ENCODE measurements around the gene ATP6AP1.

The ATP6AP1 gene

DNA sequence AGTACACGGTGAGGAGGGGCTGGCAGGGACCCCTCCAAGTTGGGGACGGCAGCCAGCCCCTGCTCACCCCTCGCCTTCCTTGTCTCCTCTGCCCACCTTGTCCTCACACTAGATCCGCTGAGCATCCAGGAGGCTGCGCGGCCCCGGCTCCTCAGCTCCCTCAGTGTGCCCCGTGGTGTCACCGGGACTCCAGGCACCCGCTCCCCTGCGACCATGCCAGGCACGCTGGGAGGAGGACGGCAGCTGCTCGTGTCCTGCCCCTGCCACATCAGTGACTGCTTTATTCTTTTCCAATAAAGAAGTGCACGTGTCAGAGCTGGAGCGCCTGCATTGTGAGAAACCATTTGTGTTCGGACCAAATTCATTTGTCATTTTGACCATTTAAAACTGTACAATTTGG lies 21.8 kb downstream of the ATP6AP1 start:
- DNase-seq = no peak

DNA sequence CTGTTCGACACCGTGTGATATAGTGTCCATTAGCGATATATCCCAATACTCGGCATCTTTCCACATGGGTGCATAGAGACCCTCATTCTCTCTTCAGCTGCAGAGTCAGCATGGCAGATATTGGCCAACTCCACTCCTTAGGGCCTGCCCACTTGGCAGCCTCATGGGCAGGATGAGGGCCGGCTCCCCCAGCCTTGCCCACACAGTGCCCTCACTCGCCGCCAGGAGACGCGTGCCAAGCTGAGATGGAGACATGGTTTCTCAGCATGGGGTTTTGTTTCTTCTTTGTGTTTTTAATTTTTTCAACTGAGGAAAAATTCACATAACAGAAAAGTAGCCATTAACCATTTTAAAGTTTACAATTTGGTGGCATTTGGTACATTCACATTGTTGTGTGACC lies 24.3 kb downstream of the ATP6AP1 start:
- DNase-seq = no peak

DNA sequence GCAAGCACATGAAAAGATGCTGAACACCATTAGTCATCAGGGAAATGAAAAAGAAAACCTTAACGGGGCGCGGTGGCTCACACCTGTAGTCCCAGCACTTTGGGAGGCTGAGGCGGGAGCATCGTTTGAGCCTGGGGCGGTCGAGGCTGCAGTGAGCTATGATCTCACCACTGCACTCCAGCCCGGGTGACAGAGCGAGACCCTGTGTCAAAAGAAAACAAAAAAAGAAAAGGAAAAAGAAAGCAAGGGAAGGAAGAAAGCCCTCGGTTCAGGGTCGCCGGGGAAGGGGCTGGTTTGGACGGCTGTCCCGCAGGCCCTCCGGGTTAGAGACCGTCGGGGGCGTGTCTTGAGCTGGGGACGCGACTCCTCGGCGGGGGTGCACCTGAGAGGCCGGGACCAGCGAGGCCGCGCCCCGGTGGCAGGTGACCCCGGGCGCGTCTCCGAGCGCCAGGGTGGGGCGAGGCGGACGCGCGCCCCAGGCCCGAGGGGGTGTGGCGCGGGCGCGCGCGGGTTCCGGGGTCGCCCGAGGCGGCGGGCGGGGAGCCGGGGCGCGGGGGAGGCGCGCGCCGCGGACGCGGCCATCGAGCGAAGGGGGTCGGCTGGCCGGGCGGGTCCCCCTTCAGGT lies 29.1 kb downstream of the ATP6AP1 start:
- DNase-seq = peak; percentile 25

GRCh38 chrX:154458116-154458953 lies 29.9 kb downstream of the ATP6AP1 start, which contains the start of gene PLXNA3:
TSS of gene PLXNA3 (plus strand) at chrX:154458281. CDS start at chrX:154460184, 1,903 bp downstream.
- DNase-seq = peak; percentile 57

DNA sequence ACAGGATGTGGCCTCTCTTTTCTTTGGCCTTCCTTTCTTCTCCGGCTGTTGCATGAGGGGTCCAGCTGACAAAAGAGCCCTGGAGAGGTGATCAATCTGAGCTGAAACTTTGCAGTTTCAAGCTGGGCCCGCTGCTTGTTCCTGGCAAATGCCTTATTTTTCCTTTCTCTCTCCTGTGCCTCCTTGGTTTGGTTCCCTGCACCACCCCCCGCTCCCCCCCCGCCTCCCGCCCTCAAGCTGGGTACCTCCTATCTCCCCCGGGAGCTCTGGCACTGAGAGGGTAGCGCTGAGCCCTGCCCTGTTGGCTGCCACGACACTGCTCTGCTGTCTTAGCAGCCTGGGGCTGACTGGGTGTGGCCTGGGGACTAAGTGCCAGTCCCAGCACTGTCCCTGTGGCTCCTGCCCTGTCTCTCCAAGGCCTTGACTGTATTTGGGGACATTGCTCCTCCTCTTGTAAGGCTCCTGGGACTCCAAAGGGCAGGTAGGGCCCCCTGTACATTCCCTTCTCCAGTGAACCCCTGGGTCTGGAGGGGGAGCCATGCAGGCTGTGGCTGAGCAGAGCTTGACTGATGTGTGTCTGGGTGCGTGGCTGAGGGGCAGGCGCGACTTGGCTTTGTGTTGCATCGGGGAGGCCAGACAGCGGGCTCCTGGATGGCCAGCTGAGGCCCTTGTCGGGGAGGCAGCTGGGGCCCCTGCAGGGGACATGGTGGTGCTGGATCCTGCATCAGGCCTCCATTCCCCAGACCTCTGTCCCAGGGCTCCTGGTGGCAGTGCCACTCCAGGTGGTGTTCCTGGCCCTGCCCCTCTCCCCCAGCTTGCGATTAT lies 30.7 kb downstream of the ATP6AP1 start:
- DNase-seq = no peak

GRCh38 chrX:154459832-154460231 lies 31.4 kb downstream of the ATP6AP1 start:
- no peak for DNase-seq

DNA sequence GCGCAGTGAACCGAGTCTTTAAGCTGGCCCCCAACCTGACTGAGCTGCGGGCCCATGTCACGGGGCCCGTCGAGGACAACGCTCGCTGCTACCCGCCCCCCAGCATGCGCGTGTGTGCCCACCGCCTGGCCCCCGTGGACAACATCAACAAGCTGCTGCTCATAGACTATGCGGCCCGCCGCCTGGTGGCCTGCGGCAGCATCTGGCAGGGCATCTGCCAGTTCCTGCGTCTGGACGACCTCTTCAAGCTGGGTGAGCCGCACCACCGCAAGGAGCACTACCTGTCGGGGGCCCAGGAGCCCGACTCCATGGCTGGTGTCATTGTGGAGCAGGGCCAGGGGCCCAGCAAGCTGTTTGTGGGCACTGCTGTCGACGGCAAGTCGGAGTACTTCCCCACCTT lies 31.8 kb downstream of the ATP6AP1 start:
- no peak for DNase-seq

DNA sequence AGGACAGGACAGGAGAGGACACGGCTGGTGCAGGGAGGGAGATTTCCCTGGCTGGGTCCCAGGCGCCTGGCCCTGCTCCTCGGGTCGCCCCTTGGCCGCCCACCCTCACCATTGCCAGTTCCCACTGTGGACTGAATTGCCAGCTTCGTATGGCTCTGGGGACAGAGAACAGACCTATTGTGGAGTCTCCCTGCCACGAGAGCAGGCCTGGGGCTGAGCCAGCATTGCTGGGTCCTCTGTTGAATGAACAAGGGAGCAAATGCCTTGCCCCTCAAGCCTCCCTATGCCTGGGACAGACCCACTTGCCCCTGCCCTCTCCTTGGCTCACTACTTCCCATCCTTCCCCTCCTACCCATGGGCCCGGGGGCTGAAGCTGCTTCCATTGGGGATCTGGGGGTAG lies 33.9 kb downstream of the ATP6AP1 start:
- DNase-seq = no peak

DNA sequence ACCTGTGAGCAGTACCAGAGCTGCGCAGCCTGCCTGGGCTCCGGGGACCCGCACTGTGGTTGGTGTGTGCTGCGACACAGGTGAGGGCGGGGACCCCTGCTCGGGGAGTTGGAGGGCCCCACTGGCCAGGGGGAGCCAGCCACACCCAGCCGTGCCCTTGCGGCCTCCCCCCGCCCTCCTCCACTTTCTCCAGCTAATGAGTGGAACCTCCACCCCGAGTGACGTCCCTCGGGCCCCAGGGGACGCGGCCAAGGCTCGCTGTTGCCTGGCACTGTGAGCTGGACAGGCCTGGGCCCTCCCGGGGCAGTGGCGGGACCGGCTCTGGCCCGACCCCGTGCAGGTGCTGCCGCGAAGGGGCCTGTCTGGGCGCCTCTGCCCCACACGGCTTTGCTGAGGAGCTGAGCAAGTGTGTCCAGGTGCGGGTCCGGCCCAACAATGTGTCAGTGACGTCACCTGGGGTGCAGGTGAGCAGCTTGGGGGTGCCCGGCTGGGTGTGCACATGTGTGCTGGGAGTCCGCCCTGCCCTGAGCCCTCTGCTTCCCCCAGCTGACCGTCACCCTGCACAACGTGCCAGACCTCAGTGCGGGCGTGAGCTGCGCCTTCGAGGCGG lies 35.2 kb downstream of the ATP6AP1 start:
- DNase-seq = no peak

GRCh38 chrX:154464806-154465365 lies 36.4 kb downstream of the ATP6AP1 start:
- no peak for DNase-seq

- DNase-seq = no peak
Observed at GRCh38 chrX:154465601-154466000, 37.1 kb downstream of the ATP6AP1 start.

DNA sequence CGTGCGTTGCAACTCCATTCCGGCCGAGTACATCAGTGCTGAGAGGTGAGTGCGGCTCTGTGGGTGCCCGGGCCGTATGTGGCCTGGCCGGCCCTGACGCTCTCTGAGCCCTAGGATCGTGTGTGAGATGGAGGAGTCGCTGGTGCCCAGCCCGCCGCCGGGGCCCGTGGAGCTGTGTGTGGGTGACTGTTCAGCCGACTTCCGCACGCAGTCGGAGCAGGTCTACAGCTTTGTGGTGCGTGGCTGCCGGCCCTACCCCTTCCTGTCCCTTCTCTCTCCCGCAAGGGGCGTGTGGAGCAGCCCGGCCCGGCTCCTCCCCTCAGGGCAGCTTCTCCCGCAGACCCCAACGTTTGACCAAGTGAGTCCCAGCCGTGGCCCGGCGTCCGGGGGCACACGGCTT lies 37.6 kb downstream of the ATP6AP1 start:
- DNase-seq = no peak

GRCh38 chrX:154466907-154467306 lies 38.4 kb downstream of the ATP6AP1 start:
- no peak for DNase-seq

- no peak for DNase-seq
Observed at GRCh38 chrX:154467556-154467955, 39.1 kb downstream of the ATP6AP1 start.

DNA sequence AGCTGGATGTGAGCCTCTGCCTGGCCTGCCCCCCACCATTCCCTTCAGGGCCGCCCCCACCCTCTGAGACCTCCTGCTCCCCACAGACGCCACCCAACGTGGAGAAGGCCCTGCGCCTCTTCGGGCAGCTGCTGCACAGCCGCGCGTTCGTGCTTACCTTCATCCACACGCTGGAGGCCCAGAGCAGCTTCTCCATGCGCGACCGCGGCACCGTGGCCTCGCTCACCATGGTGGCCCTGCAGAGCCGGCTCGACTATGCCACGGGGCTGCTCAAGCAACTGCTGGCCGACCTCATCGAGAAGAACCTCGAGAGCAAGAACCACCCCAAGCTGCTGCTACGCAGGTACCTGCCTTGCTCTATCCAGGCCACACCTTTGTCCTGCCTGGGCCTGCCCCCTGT lies 39.7 kb downstream of the ATP6AP1 start:
- no peak for DNase-seq

GRCh38 chrX:154469114-154469513 lies 40.6 kb downstream of the ATP6AP1 start:
- no peak for DNase-seq

GRCh38 chrX:154469880-154470279 lies 41.4 kb downstream of the ATP6AP1 start:
- no peak for DNase-seq

DNA sequence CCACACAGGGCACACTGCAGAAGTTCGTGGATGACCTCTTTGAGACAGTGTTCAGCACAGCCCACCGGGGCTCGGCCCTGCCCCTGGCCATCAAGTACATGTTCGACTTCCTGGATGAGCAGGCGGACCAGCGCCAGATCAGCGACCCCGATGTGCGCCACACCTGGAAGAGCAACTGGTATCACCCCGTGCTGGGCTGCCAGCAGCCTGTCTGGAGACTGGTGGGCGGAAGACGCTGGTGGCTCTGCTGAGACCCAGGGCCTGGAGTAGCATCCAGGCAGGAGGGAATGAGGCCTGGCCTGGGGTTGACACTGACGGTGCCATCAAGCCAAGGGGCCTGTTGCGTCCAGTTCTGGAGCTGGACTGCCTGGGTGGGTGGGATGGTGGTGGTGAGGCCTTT lies 42.0 kb downstream of the ATP6AP1 start:
- DNase-seq = no peak

DNA sequence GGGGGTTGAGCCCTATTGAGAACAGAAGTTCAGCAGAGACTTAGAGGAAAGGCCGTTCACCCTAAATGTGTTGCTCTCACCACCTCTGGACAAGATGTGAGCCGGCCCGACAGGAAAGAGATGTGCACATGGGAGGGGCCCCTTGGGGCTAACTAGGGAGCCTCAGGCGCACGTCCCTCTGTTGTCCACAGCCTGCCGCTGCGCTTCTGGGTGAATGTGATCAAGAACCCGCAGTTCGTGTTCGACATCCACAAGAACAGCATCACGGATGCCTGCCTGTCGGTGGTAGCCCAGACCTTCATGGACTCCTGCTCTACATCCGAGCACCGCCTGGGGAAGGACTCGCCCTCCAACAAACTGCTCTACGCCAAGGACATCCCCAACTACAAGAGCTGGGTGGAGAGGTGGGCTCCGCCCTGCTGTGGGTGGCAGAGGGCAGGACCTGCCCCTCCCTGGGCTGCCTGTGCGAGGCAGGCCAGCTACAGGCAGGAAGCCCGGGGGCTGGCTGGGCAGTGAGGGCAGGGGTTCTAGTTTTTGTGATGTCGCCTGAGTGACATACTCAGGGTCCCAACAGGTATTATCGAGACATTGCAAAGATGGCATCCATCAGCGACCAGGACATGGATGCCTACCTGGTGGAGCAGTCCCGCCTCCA lies 42.6 kb downstream of the ATP6AP1 start:
- DNase-seq = no peak

DNA sequence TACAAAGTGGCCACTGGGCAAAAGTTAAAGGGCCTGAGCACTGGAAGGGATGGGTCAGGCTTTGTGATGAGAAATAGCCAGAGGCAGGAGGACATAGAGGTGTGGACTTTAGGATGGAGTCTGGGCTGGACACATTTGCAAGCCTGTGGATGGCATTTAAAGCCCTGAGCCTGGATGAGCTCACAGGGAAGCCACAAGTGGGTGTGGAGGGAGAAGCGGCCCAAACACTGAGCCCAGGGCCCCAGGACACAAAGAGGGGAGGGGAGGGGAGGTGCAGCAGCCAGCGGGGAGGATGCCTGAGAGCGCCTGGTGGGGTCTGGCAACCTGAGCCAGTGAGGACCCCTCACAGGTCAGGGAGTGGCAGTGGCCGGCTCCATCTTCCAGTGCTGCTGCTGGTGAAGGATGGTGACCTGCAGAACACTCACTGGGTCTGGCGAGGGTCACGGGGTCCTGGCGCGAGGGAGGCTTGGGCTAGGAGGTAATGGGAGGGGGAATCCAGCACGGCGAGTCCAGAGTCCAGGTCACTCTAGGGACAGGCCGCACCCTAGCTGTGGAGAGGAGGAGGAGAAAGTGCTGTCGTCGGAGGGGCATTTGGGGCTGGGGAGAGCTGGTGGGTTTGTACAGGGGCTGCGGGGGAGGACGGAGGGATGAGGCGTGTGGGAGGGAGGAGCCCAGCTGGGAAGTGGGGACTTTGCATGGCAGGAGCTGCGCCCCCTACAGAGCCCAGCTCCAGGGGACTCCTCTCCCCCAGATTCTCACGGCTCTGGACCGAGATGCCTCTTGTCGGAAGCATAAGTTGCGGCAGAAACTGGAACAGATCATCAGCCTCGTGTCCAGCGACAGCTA lies 43.6 kb downstream of the ATP6AP1 start:
- DNase-seq = no peak

Measured in stimulated activated naive CD4-positive, alpha-beta T cell treated with Interleukin-2 at 50 U/mL for 16 hours (primary cell).